ENCODE measurements around the gene ANO10.
"Not testable (repeated sequence)": the region's sequence is repeated elsewhere in the genome, so short reads cannot be mapped to it uniquely, and the experiment has no call there.

ANO10 gene

DNA sequence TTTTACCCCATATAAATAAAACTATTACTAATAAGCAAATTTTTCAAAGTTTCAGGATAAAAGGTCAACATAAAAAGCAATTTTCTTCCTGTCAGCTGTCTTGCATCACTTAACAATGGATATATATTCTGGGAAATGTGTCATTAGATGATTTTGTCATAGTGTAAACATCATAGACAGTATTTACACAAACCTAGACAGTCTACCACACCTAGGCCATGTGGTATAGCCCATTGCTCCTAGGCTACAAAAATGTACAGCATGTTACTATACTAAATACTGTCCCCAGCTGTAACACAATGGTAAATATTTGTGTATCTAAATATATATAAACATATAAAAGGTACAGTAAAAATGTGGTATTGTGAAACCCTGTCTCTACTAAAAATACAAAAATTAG is 156.7 kb downstream of the ANO10 start:
- H3K4me1 ChIP-seq (ENCODE audit: insufficient read depth, insufficient read length), result no peaks in the 10 kb centered on the region
- no peak for DNase-seq (ENCODE audit: low read depth, low spot score)
- no peak overlapping the region for H3K4me3 ChIP-seq (ENCODE audit: insufficient read length, low read depth)
- no peak overlapping the region for H3K9ac ChIP-seq (ENCODE audit: insufficient read length, low read depth)
- H3K36me3 ChIP-seq (ENCODE audit: insufficient read depth, insufficient read length, low read length), result no peaks in the 10 kb centered on the region
- peaks cover 19% of the 10 kb centered on the region for H3K9me3 ChIP-seq (ENCODE audit: insufficient read depth, low read length)
- TF ChIP-seq SUZ12 (IDR thresholded peaks at IDR 0.05; ENCODE audit: extremely low read depth, insufficient read depth, insufficient read length), result no peak
- no peak for TF ChIP-seq YY1 (IDR thresholded peaks at IDR 0.05; ENCODE audit: insufficient read depth, insufficient read length)
- no peak for TF ChIP-seq ZNF274 (IDR thresholded peaks at IDR 0.05; ENCODE audit: low read depth, low read length)
- no peaks in the 10 kb centered on the region for H3K27me3 ChIP-seq (ENCODE audit: insufficient read depth, insufficient read length)

DNA sequence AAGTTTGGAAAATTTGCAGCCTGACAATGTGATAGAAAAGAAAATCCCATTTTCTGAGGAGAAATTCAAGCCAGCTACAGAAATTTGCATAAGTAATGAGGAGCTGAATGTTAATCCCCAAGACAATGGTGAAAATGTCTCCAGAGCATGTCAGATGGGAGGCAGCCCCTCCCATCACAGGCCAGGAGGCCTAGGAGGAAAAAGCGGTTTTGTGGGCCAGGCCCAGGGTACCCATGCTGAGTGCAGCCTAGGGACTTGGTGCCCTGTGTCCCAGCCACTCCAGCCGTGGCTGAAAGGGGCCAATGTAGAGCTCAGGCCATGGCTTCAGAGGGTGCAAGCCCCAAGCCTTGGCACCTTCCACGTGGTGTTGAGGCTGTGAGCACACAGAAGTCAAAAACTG is 159.2 kb downstream of the ANO10 start:
- H3K4me3 ChIP-seq (ENCODE audit: insufficient read length, low read depth); DNase-seq (ENCODE audit: low read depth, low spot score); H3K36me3 ChIP-seq (ENCODE audit: insufficient read depth, insufficient read length, low read length); H3K4me1 ChIP-seq (ENCODE audit: insufficient read depth, insufficient read length); H3K27me3 ChIP-seq (ENCODE audit: insufficient read depth, insufficient read length); H3K9ac ChIP-seq (ENCODE audit: insufficient read length, low read depth): not testable (repeated sequence)
- peaks cover 19% of the 10 kb centered on the region for H3K9me3 ChIP-seq (ENCODE audit: insufficient read depth, low read length)

DNA sequence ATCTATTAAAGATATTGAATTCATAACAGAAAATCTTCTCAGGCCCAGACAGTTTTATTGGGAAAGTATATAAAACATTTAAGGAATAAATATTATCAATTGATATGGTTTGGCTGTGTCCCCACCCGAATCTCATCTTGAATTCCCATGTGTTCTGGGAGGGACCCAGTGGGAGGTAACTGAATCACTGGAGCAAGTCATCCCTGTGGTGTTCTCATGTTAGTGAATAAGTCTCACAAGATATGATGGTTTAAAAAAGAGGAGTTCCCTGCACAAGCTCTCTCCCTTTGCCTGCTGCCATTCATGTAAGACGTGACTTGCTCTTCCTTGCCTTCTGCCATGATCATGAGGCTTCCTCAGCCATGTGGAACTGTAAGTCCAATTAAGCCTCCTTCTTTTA is 160.5 kb downstream of the ANO10 start:
- TF ChIP-seq ZNF274 (IDR thresholded peaks at IDR 0.05; ENCODE audit: low read depth, low read length), result no peak
- TF ChIP-seq SUZ12 (IDR thresholded peaks at IDR 0.05; ENCODE audit: extremely low read depth, insufficient read depth, insufficient read length), result no peak
- no peak for TF ChIP-seq YY1 (IDR thresholded peaks at IDR 0.05; ENCODE audit: insufficient read depth, insufficient read length)

DNA sequence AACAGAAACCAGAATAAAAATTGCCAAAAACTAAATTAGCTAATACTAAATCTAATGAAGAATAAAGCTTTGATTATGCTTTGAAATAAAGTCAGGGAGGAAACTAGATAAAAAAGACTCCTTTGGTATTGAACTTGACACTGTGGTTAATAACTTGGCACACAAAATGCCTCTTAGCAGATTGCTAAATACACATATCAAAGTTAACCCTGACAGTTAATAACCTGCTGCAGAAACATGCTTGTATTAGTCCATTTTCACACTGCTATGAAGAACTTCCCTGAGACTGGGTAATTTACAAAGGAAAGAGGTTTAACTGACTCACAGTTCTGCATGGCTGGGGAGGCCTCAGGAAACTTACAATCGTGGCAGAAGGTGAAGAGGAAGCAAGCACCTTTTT is 164.8 kb downstream of the ANO10 start:
- not testable (repeated sequence) for H3K9ac ChIP-seq (ENCODE audit: insufficient read length, low read depth); H3K4me3 ChIP-seq (ENCODE audit: insufficient read length, low read depth); H3K4me1 ChIP-seq (ENCODE audit: insufficient read depth, insufficient read length); H3K9me3 ChIP-seq (ENCODE audit: insufficient read depth, low read length); H3K36me3 ChIP-seq (ENCODE audit: insufficient read depth, insufficient read length, low read length); H3K27me3 ChIP-seq (ENCODE audit: insufficient read depth, insufficient read length); DNase-seq (ENCODE audit: low read depth, low spot score)

More for the DNA sequence above, 160.5 kb downstream of the ANO10 start:
- Histone ChIP-seq H3K9ac (ENCODE audit: insufficient read length, low read depth) (no peak overlapping the region), H3K4me3 (ENCODE audit: insufficient read length, low read depth) (no peak overlapping the region), H3K27me3 (ENCODE audit: insufficient read depth, insufficient read length) (no peaks in the 10 kb centered on the region), H3K9me3 (ENCODE audit: insufficient read depth, low read length) (peaks cover 19% of the 10 kb centered on the region), H3K4me1 (ENCODE audit: insufficient read depth, insufficient read length) (no peaks in the 10 kb centered on the region), H3K36me3 (ENCODE audit: insufficient read depth, insufficient read length, low read length) (no peaks in the 10 kb centered on the region)
- no peak for DNase-seq (ENCODE audit: low read depth, low spot score)

DNA sequence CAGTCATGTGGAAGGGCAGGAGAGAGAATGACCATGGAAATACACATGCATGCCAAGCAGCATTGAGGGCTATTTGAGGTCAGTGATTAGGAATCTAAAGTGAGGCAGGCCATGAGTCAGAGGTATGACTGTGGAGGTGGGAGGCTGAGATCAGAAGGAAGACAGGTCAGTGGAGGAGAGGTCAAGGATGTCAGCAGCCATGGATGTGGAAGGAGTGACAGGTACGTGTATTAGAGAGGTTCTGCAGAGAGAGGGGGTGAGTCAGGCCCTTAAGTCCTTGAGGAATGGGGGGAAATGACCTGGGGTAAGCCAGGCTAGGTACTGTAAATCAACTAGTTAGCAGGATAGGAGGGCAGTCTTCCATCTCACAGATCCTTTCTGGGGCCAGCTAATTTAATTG is 166.6 kb downstream of the ANO10 start:
- no peak overlapping the region for H3K9ac ChIP-seq (ENCODE audit: insufficient read length, low read depth)
- no peaks in the 10 kb centered on the region for H3K27me3 ChIP-seq (ENCODE audit: insufficient read depth, insufficient read length)
- H3K36me3 ChIP-seq (ENCODE audit: insufficient read depth, insufficient read length, low read length), result no peaks in the 10 kb centered on the region
- no peak for TF ChIP-seq YY1 (IDR thresholded peaks at IDR 0.05; ENCODE audit: insufficient read depth, insufficient read length)
- no peak for TF ChIP-seq SUZ12 (IDR thresholded peaks at IDR 0.05; ENCODE audit: extremely low read depth, insufficient read depth, insufficient read length)
- no peak for TF ChIP-seq ZNF274 (IDR thresholded peaks at IDR 0.05; ENCODE audit: low read depth, low read length)
- H3K4me3 ChIP-seq (ENCODE audit: insufficient read length, low read depth), result no peak overlapping the region
- no peaks in the 10 kb centered on the region for H3K9me3 ChIP-seq (ENCODE audit: insufficient read depth, low read length)
- DNase-seq (ENCODE audit: low read depth, low spot score), result no peak
- no peaks in the 10 kb centered on the region for H3K4me1 ChIP-seq (ENCODE audit: insufficient read depth, insufficient read length)

DNA sequence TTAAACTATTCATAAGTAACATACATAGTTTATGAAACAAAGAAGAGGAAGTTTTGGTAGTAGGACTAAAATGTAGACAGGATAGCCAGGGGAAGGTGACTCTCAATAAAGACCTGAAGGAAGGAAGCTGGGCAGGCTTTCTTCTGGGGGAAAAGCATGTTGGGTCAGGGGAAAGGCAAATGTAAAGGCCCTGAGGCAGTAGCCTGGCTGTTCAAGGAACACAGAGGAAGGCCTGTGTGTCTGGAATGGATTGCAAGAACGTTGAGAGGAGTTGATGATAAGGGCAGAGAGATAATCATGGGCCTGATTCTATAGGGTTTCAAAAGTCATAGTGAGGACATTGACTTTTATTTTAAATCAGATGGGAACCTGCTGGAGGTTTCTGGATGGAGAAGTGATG is 167.8 kb downstream of the ANO10 start:
- H3K9me3 ChIP-seq (ENCODE audit: insufficient read depth, low read length), result no peaks in the 10 kb centered on the region
- TF ChIP-seq YY1 (IDR thresholded peaks at IDR 0.05; ENCODE audit: insufficient read depth, insufficient read length), result no peak
- no peak for TF ChIP-seq ZNF274 (IDR thresholded peaks at IDR 0.05; ENCODE audit: low read depth, low read length)
- TF ChIP-seq SUZ12 (IDR thresholded peaks at IDR 0.05; ENCODE audit: extremely low read depth, insufficient read depth, insufficient read length), result no peak
- DNase-seq (ENCODE audit: low read depth, low spot score), result no peak
- no peaks in the 10 kb centered on the region for H3K27me3 ChIP-seq (ENCODE audit: insufficient read depth, insufficient read length)
- no peaks in the 10 kb centered on the region for H3K36me3 ChIP-seq (ENCODE audit: insufficient read depth, insufficient read length, low read length)
- H3K4me3 ChIP-seq (ENCODE audit: insufficient read length, low read depth), result no peak overlapping the region
- H3K4me1 ChIP-seq (ENCODE audit: insufficient read depth, insufficient read length), result no peaks in the 10 kb centered on the region
- no peak overlapping the region for H3K9ac ChIP-seq (ENCODE audit: insufficient read length, low read depth)

DNA sequence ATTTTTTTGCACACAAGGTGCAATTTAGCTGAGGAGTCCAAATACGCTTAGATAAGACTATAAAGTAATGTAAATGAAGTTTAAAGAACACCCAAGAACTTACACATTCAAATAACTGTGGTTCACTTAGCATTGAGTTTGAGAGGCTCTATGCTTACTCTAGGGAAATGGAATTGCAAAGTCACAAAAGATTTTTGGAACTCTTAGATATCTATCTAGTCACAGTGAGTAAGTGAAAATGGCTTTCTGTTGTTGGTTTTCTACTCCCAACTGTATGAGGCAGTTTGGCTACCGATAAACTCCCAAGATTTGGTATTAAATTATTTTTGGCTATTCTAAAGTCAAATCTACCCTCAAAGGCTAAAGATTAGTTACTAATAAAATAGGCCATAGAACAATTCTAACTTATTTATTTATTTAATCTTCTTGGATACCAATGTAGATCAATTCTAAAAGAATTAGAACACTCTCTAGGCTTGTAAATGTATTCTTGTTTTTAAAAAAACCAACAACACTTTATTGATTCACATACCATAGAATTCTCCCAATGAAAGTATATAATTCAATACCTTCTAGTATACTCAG is 170.0 kb downstream of the ANO10 start:
- Histone ChIP-seq H3K9ac (ENCODE audit: insufficient read length, low read depth) (no peak overlapping the region), H3K36me3 (ENCODE audit: insufficient read depth, insufficient read length, low read length) (no peaks in the 10 kb centered on the region), H3K4me1 (ENCODE audit: insufficient read depth, insufficient read length) (no peaks in the 10 kb centered on the region), H3K27me3 (ENCODE audit: insufficient read depth, insufficient read length) (no peaks in the 10 kb centered on the region), H3K4me3 (ENCODE audit: insufficient read length, low read depth) (no peak overlapping the region), H3K9me3 (ENCODE audit: insufficient read depth, low read length) (no peaks in the 10 kb centered on the region)
- no peak for DNase-seq (ENCODE audit: low read depth, low spot score)
- TF ChIP-seq SUZ12 (IDR thresholded peaks at IDR 0.05; ENCODE audit: extremely low read depth, insufficient read depth, insufficient read length) (no peak), YY1 (IDR thresholded peaks at IDR 0.05; ENCODE audit: insufficient read depth, insufficient read length) (no peak), ZNF274 (IDR thresholded peaks at IDR 0.05; ENCODE audit: low read depth, low read length) (no peak)

DNA sequence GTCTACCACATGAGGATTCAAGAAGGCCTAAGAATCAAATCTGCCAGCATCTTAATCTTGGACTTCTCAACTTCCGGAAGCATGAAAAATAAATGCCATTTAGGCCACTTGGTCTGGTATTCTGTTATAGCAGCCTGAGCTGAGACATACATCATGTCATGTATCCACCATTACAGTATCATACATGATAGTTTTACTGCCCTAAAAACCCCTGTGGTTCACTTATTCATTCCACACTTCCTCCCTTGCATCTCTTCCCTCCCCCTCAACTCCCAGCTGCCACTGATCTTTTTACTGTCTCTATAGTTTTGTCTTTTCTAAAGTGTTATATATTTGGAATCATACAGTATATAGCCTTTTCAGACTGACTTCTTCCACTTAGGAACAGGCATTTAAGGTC is 173.7 kb downstream of the ANO10 start:
- H3K27me3 ChIP-seq (ENCODE audit: insufficient read depth, insufficient read length), result no peaks in the 10 kb centered on the region
- H3K4me3 ChIP-seq (ENCODE audit: insufficient read length, low read depth), result no peak overlapping the region
- H3K36me3 ChIP-seq (ENCODE audit: insufficient read depth, insufficient read length, low read length), result no peaks in the 10 kb centered on the region
- H3K9me3 ChIP-seq (ENCODE audit: insufficient read depth, low read length), result no peaks in the 10 kb centered on the region
- TF ChIP-seq YY1 (IDR thresholded peaks at IDR 0.05; ENCODE audit: insufficient read depth, insufficient read length) (no peak), SUZ12 (IDR thresholded peaks at IDR 0.05; ENCODE audit: extremely low read depth, insufficient read depth, insufficient read length) (no peak), ZNF274 (IDR thresholded peaks at IDR 0.05; ENCODE audit: low read depth, low read length) (no peak)
- DNase-seq (ENCODE audit: low read depth, low spot score), result no peak
- no peak overlapping the region for H3K9ac ChIP-seq (ENCODE audit: insufficient read length, low read depth)
- no peaks in the 10 kb centered on the region for H3K4me1 ChIP-seq (ENCODE audit: insufficient read depth, insufficient read length)

Measured in NT2/D1 (cell line).